ENCODE measurements around the gene ROGDI.
A peak's percentile ranks its signal among the peaks of the same experiment; 100 is the strongest.

- TF ChIP-seq CTCF (optimal IDR thresholded peaks at IDR 0.05 in 1 of 3, IDR thresholded peaks at IDR 0.05 in 1 of 3, conservative IDR thresholded peaks at IDR 0.05 in 1 of 3; ENCODE audit: extremely low read depth in 1 of 3, insufficient read depth in 2 of 3, low read length in 3 of 3) (peak in 2 of 3 experiments; percentile 8 to 19), EZH2 (IDR thresholded peaks at IDR 0.05; ENCODE audit: low read length) (no peak)
Measured at GRCh38 chr16:4839942-4840341, 37.5 kb upstream of the ROGDI start.
